GM19467 (cell line): ENCODE data around the gene OSBPL10.
A peak's percentile ranks its signal among the peaks of the same experiment; 100 is the strongest.

Source experiments
- ATAC-seq: cut with Tn5 transposase; IDR thresholded peaks from one replicate; pipeline ENCODE4 v1.9.1; 2021; ENCODE audit warnings: mild to moderate bottlenecking, moderate library complexity; ENCODE audit not compliant: unreplicated experiment

Gene OSBPL10

DNA sequence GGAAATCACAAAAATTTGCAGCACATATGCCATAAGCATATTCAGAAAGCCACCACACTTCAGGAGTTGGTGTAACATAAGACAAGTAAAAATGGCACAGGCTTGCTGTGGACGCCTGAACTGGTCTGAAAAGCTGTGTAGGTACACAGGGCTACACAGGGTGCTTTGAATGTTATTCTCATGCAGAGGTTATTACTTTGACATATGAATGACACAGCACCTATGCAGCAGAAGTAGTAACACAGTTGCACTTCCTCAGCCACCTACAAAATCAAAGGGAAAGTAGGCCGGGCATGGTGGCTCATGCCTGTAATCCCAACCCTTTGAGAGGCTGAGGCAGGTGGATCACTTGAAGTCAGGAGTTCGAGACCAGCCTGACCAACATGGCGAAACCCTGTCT, 54.5 kb downstream of the OSBPL10 start:
- no peak for ATAC-seq

- no peak for ATAC-seq
Observed at GRCh38 chr3:31925271-31925630, 55.8 kb downstream of the OSBPL10 start.

GRCh38 chr3:31924610-31925270, 56.3 kb downstream of the OSBPL10 start:
- no peak for ATAC-seq

DNA sequence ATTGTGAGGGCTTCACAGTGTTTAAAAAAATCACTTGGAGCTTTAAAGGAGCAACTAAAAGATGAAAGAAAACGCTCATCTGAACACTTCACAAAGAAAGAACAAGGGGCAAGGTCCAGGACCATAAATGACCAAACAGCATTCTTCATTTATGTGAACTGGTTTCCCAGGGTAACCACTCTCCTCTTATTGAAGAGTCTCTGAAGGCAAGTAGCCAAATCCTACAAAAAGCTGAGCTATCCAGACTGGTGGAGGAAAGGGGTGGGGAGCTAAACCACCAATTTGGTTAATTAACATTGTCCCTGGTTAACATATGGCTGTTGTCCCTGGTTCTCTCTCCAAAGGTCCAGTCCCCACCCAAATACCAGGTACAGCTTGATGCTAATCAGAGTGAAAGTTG, 58.1 kb downstream of the OSBPL10 start:
- no peak for ATAC-seq

- ATAC-seq = no peak
Observed at GRCh38 chr3:31921837-31922236, 59.2 kb downstream of the OSBPL10 start.

DNA sequence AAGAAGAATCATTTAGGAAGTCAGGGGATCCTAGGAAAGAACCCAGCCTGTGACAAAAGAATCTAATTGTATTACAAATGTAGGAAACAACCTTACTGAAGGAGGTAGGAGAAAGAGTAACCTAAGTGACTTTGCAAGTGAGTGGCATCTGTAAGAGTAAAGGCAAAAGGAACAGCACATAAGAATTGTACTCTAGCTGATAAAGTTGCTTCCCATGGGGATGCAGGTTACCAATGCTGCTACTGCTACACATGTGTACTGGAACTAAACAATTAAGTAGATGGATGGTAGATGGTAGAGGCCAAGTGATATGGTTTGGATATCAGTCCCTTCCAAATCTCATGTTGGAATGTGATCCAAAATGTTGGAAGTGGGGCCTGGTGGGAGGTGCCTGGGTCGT, 60.8 kb downstream of the OSBPL10 start:
- no peak for ATAC-seq

DNA sequence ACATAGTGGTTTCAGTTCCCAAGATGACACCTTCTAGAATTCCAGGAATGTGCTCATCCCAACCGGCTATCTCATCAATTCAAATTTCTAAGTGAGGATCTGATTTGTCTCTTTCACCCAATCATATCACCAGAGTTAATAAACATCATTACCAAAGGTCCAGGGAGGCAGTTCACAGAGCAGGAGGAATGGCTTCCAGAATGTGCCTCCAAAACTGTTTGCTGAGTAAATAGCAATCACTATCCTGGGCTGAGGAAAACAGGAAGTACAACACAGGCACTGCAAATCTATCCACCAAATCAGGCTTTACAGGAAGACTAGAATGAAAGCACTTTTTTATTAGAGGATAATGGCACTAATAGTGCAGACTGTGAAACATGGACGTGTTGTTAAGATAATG, 61.5 kb downstream of the OSBPL10 start:
- no peak for ATAC-seq

GRCh38 chr3:31918179-31919150, 62.6 kb downstream of the OSBPL10 start:
- ATAC-seq = peak; percentile 72

DNA sequence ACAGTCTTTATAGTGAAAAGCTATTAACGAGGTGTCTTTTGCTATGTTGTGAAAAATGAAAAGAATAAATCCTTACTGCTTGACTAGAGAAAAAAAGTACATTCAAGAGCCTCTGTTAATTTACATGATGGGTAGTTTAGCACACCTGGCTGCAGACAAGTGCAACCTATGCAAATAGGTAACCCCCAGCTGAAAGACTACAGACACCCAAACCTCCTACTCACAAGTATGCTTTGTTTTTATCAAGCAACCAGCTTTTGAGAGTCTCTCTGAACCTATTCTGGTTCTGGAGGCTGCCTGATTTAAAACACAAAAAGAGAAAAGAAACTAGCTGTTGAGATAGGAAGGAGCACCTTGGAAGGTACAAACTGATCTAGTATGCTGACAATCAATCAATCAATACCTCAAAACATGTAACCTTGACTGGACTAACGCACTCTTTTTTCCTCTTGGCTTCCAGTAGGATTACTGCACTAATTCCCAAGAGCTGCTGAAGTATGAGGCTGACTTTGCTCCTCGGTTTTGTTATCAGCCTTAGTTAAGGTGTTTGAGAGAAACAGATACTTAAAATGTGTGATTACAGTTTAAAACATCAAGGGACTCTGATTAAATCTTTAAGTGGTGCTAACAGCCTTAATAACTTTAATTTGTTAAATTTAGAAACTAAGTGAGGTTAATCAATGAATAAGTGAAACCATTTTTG, 63.6 kb downstream of the OSBPL10 start:
- peak; percentile 75 for ATAC-seq

GRCh38 chr3:31911643-31912042, 69.4 kb downstream of the OSBPL10 start:
- no peak for ATAC-seq

GRCh38 chr3:31911124-31911523, 69.9 kb downstream of the OSBPL10 start:
- ATAC-seq = no peak

- no peak for ATAC-seq
Observed at GRCh38 chr3:31909455-31909854, 71.6 kb downstream of the OSBPL10 start.

- ATAC-seq = peak; percentile 88
Observed at GRCh38 chr3:31908391-31909097, 72.5 kb downstream of the OSBPL10 start.

- no peak for ATAC-seq
Observed at GRCh38 chr3:31906182-31906581, 74.9 kb downstream of the OSBPL10 start.

DNA sequence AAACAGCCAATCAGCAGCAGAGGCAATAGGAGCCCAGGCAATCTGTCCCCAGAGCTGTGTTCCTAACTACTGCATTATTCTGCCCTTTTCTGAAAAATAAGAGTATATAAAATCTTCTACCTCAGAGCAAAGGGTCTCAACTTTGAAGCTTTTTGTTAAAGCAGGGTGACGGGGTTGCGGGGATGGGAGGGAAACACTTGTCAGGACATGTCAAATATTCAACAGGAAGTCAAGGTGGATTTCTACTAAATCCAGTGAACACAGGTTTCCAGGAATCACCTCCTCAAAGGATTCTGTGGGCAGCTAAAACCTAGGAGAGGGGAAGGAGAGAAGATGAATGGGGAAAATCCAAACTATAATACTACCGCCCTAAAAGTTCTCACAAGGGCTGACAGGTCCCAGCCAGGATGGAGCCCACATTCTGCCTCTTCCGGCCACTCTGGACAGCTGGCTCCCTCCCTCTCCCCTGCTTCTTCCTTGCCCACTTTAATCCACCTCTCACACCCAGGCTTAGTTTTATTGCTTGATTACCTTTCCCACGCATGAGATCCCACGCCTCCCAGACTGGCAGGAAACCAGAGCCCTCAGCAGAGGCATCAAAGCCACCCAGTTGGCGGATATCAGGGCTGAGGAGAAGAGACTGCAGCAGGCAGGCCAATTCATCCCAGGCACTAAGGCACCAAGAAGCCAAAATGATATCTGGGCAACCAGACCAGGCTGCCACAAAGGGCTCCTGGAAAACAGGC, 77.2 kb downstream of the OSBPL10 start:
- no peak for ATAC-seq

DNA sequence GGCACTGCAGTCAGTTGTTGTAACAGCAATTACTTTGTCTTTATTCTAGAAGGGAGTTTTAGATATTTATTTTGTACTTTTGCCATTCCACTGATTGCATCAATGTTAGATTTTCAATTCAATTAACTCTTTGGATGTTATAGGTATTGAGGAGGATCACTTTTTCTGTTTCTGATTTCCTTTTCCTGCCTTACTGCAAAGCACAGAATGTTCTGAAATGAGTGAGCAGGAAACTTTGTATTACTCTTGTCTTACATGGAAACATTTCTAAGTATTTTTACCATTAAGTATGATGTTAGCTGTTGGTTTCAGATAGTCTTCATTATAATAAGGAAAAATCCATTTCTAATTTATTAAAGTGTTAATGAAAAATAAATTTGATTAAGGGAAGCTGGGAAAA, 80.5 kb downstream of the OSBPL10 start:
- ATAC-seq = no peak

DNA sequence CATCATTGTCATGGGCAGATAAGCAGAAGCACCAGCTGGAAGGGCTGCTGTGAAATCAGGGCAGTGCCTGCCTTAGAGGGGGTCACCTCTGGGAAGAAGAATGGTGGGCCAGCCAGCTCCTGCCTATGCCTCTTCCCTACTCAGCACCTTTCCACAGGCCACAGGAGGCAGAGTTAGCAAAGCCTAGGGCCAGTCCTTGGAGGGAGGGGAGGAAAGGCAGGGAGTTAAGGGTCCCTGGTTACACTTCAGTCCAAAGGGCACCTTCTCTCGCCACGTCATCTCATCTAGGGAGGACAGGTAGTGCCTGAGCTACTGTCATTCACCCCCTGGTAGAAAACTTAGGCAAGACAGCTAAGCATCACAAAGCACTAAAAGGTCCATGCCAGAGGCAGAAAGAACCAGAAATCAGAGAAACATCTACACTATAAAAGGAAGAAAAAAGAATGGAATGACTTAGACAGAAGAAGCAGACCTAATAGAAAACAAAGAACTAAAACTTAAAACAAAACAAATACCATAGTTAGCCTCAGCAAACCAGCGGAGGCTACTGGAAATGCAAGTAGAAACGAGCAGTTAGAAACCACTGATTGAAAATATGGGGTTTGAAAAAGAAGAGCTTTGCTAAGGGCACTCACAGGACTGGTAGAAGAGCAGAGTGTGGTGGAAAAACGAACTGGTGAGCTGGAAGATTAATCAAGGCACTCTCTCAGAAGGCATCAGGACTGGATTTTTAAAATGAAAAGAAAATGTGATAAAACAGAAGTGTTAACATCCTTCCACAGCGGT, 84.2 kb downstream of the OSBPL10 start:
- ATAC-seq = no peak

- ATAC-seq = no peak
Observed at GRCh38 chr3:31896026-31896425, 85.0 kb downstream of the OSBPL10 start.

DNA sequence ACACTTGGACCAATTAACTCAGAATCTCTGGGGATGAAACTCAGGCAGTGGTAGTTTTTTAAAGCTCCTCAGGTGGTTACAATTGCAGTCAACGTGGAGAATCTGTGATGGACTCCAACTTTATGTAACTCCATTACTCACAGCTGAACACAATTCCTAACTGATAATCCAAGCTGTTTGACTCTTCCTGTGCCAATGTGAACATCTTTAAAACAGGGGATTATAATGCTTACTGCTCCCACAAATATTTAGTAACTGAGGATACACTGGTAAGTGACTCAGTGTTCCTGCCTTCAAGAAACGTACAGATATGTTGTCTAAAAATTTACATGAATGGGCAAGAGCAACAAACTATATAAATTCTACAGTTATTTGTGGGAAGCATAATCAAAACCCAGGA, 85.6 kb downstream of the OSBPL10 start:
- no peak for ATAC-seq
